Measurements from ENCODE around the gene CFAP57.

The CFAP57 gene

GRCh38 chr1:43227143-43227764 is 55.1 kb downstream of the CFAP57 start:
- Histone ChIP-seq H3K4me1 (ENCODE audit: control insufficient read depth, insufficient read depth, low read length, poor library complexity, severe bottlenecking) (peaks cover 19% of the 10 kb centered on the region), H3K36me3 (ENCODE audit: control insufficient read depth, insufficient read depth, low read length) (no peaks in the 10 kb centered on the region), H3K4me3 (ENCODE audit: extremely low read depth, insufficient read depth, low read length, poor library complexity, severe bottlenecking) (no peak overlapping the region), H3K9me3 (ENCODE audit: control insufficient read depth, low read length) (no peaks in the 10 kb centered on the region), H3K27ac (ENCODE audit: low read depth, low read length, severe bottlenecking) (no peak overlapping the region)
- WGBS, 2 experiments (ENCODE audit: insufficient coverage in 2 of 2): 24 to 32% methylated on average over 10 of the region's 10 CpGs

- Histone ChIP-seq H3K4me3 (ENCODE audit: extremely low read depth, insufficient read depth, low read length, poor library complexity, severe bottlenecking) (no peak overlapping the region), H3K27ac (ENCODE audit: low read depth, low read length, severe bottlenecking) (no peak overlapping the region), H3K36me3 (ENCODE audit: control insufficient read depth, insufficient read depth, low read length) (no peaks in the 10 kb centered on the region), H3K4me1 (ENCODE audit: control insufficient read depth, insufficient read depth, low read length, poor library complexity, severe bottlenecking) (peaks cover 25% of the 10 kb centered on the region), H3K9me3 (ENCODE audit: control insufficient read depth, low read length) (no peaks in the 10 kb centered on the region)
- WGBS, 2 experiments (ENCODE audit: insufficient coverage in 2 of 2): 87 to 89% methylated on average over 4 to 6 of the region's 6 CpGs
Observed at GRCh38 chr1:43229826-43230780, 58.0 kb downstream of the CFAP57 start.

- no peak overlapping the region for H3K4me3 ChIP-seq (ENCODE audit: extremely low read depth, insufficient read depth, low read length, poor library complexity, severe bottlenecking)
- H3K36me3 ChIP-seq (ENCODE audit: control insufficient read depth, insufficient read depth, low read length): no peaks in the 10 kb centered on the region
- peaks cover 24% of the 10 kb centered on the region for H3K4me1 ChIP-seq (ENCODE audit: control insufficient read depth, insufficient read depth, low read length, poor library complexity, severe bottlenecking)
- peak overlapping the region; percentile 5 for H3K27ac ChIP-seq (ENCODE audit: low read depth, low read length, severe bottlenecking)
- WGBS, 2 experiments (ENCODE audit: insufficient coverage in 2 of 2): 30 to 45% methylated on average over 2 of the region's 4 CpGs
- no peaks in the 10 kb centered on the region for H3K9me3 ChIP-seq (ENCODE audit: control insufficient read depth, low read length)
Observed at GRCh38 chr1:43232074-43232473, 59.9 kb downstream of the CFAP57 start.

GRCh38 chr1:43232482-43232881 is 60.4 kb downstream of the CFAP57 start:
- no peak overlapping the region for H3K4me3 ChIP-seq (ENCODE audit: extremely low read depth, insufficient read depth, low read length, poor library complexity, severe bottlenecking)
- no peak overlapping the region for H3K27ac ChIP-seq (ENCODE audit: low read depth, low read length, severe bottlenecking)
- WGBS, 2 experiments (ENCODE audit: insufficient coverage in 2 of 2): 94 to 100% methylated on average over 2 to 3 of the region's 4 CpGs
- H3K4me1 ChIP-seq (ENCODE audit: control insufficient read depth, insufficient read depth, low read length, poor library complexity, severe bottlenecking): peaks cover 22% of the 10 kb centered on the region
- no peaks in the 10 kb centered on the region for H3K9me3 ChIP-seq (ENCODE audit: control insufficient read depth, low read length)
- H3K36me3 ChIP-seq (ENCODE audit: control insufficient read depth, insufficient read depth, low read length): no peaks in the 10 kb centered on the region

- H3K4me3 ChIP-seq (ENCODE audit: extremely low read depth, insufficient read depth, low read length, poor library complexity, severe bottlenecking): no peak overlapping the region
- no peaks in the 10 kb centered on the region for H3K9me3 ChIP-seq (ENCODE audit: control insufficient read depth, low read length)
- peaks cover 17% of the 10 kb centered on the region for H3K4me1 ChIP-seq (ENCODE audit: control insufficient read depth, insufficient read depth, low read length, poor library complexity, severe bottlenecking)
- WGBS, 2 experiments (ENCODE audit: insufficient coverage in 2 of 2): 91 to 94% methylated on average over 5 of the region's 5 CpGs
- H3K36me3 ChIP-seq (ENCODE audit: control insufficient read depth, insufficient read depth, low read length): no peaks in the 10 kb centered on the region
- H3K27ac ChIP-seq (ENCODE audit: low read depth, low read length, severe bottlenecking): no peak overlapping the region
Observed at GRCh38 chr1:43233631-43234030, 61.5 kb downstream of the CFAP57 start.

GRCh38 chr1:43234267-43234666 is 62.1 kb downstream of the CFAP57 start:
- Histone ChIP-seq H3K36me3 (ENCODE audit: control insufficient read depth, insufficient read depth, low read length) (no peaks in the 10 kb centered on the region), H3K4me1 (ENCODE audit: control insufficient read depth, insufficient read depth, low read length, poor library complexity, severe bottlenecking) (peaks cover 17% of the 10 kb centered on the region), H3K27ac (ENCODE audit: low read depth, low read length, severe bottlenecking) (no peak overlapping the region), H3K4me3 (ENCODE audit: extremely low read depth, insufficient read depth, low read length, poor library complexity, severe bottlenecking) (no peak overlapping the region), H3K9me3 (ENCODE audit: control insufficient read depth, low read length) (no peaks in the 10 kb centered on the region)
- WGBS, 2 experiments (ENCODE audit: insufficient coverage in 2 of 2): 95 to 97% methylated on average over 17 of the region's 17 CpGs

- no peaks in the 10 kb centered on the region for H3K9me3 ChIP-seq (ENCODE audit: control insufficient read depth, low read length)
- peaks cover 17% of the 10 kb centered on the region for H3K4me1 ChIP-seq (ENCODE audit: control insufficient read depth, insufficient read depth, low read length, poor library complexity, severe bottlenecking)
- H3K27ac ChIP-seq (ENCODE audit: low read depth, low read length, severe bottlenecking): no peak overlapping the region
- H3K4me3 ChIP-seq (ENCODE audit: extremely low read depth, insufficient read depth, low read length, poor library complexity, severe bottlenecking): no peak overlapping the region
- WGBS, 2 experiments (ENCODE audit: insufficient coverage in 2 of 2): 89 to 90% methylated on average over 2 to 5 of the region's 8 CpGs
- no peaks in the 10 kb centered on the region for H3K36me3 ChIP-seq (ENCODE audit: control insufficient read depth, insufficient read depth, low read length)
Observed at GRCh38 chr1:43235040-43235439, 62.9 kb downstream of the CFAP57 start.

- peaks cover 13% of the 10 kb centered on the region for H3K4me1 ChIP-seq (ENCODE audit: control insufficient read depth, insufficient read depth, low read length, poor library complexity, severe bottlenecking)
- H3K4me3 ChIP-seq (ENCODE audit: extremely low read depth, insufficient read depth, low read length, poor library complexity, severe bottlenecking): no peak overlapping the region
- H3K36me3 ChIP-seq (ENCODE audit: control insufficient read depth, insufficient read depth, low read length): no peaks in the 10 kb centered on the region
- 95 to 98% methylated on average over 8 to 9 of the region's 9 CpGs for WGBS, 2 experiments (ENCODE audit: insufficient coverage in 2 of 2)
- H3K27ac ChIP-seq (ENCODE audit: low read depth, low read length, severe bottlenecking): no peak overlapping the region
- H3K9me3 ChIP-seq (ENCODE audit: control insufficient read depth, low read length): no peaks in the 10 kb centered on the region
Observed at GRCh38 chr1:43235451-43236121, 63.5 kb downstream of the CFAP57 start.

- 89% methylated on average over 1 of the region's 1 CpG; no CpG with 5 or more reads in 1 of the 2 experiments for WGBS, 2 experiments (ENCODE audit: insufficient coverage in 2 of 2)
- peaks cover 11% of the 10 kb centered on the region for H3K4me1 ChIP-seq (ENCODE audit: control insufficient read depth, insufficient read depth, low read length, poor library complexity, severe bottlenecking)
- no peak overlapping the region for H3K27ac ChIP-seq (ENCODE audit: low read depth, low read length, severe bottlenecking)
- no peaks in the 10 kb centered on the region for H3K36me3 ChIP-seq (ENCODE audit: control insufficient read depth, insufficient read depth, low read length)
- H3K4me3 ChIP-seq (ENCODE audit: extremely low read depth, insufficient read depth, low read length, poor library complexity, severe bottlenecking): no peak overlapping the region
- no peaks in the 10 kb centered on the region for H3K9me3 ChIP-seq (ENCODE audit: control insufficient read depth, low read length)
Observed at GRCh38 chr1:43237121-43237520, 65.0 kb downstream of the CFAP57 start.

- 0 to 6% methylated on average over 4 of the region's 5 CpGs for WGBS, 2 experiments (ENCODE audit: insufficient coverage in 2 of 2)
- Histone ChIP-seq H3K4me1 (ENCODE audit: control insufficient read depth, insufficient read depth, low read length, poor library complexity, severe bottlenecking) (peaks cover 4% of the 10 kb centered on the region), H3K27ac (ENCODE audit: low read depth, low read length, severe bottlenecking) (no peak overlapping the region), H3K9me3 (ENCODE audit: control insufficient read depth, low read length) (peaks cover under 1% of the 10 kb centered on the region), H3K36me3 (ENCODE audit: control insufficient read depth, insufficient read depth, low read length) (no peaks in the 10 kb centered on the region), H3K4me3 (ENCODE audit: extremely low read depth, insufficient read depth, low read length, poor library complexity, severe bottlenecking) (no peak overlapping the region)
Observed at GRCh38 chr1:43238085-43238484, 66.0 kb downstream of the CFAP57 start.

Data from mesodermal cell (in vitro differentiated cells).